Breast epithelium (tissue), 3 donors: ENCODE data around the gene ROS1.

Experiments used
- CTCF ChIP-seq, 3 donors: fragments of 450-650 bp; IDR thresholded peaks; one replicate each; pipeline ENCODE4 v1.5.1; 2016 to 2017; ENCODE audit warnings: antibody characterized with exemption in 3 of 3, mild to moderate bottlenecking in 3 of 3, moderate library complexity in 3 of 3
- POLR2A ChIP-seq: fragments of 450-650 bp; IDR thresholded peaks from one replicate; pipeline ENCODE4 v1.6.1; 2016; ENCODE audit warnings: antibody characterized with exemption, mild to moderate bottlenecking, moderate library complexity
- POLR2AphosphoS5 ChIP-seq, 3 donors: sonication (generic); formaldehyde crosslinking; IDR thresholded peaks; one replicate each; pipeline ENCODE4 v1.6.1; 2017; ENCODE audit warnings: antibody characterized with exemption in 3 of 3

- TF ChIP-seq CTCF (IDR thresholded peaks at IDR 0.05) (no peak), POLR2AphosphoS5 (IDR thresholded peaks at IDR 0.05) (no peak), POLR2A (no peak)
These were observed 98.4 kb downstream of the ROS1 start for GRCh38 chr6:117327149-117328004.
